IMR-90 (cell line): Measurements from ENCODE around the gene PIAS3. TPM values are rescaled to one million over a fixed set of nuclear protein-coding genes. Genes with fewer than 3 reads are reported as not detected.

Source experiments
- ATAC-seq: fragments of 200-7000 bp; cut with Tn5 transposase; 2 replicates; pipeline ENCODE4 v1.9.1; 2020; ENCODE audit warnings: low read depth, mild to moderate bottlenecking, moderate library complexity
- BruUV-seq: library from RNA; stranded (reverse); fragments of 400-500 nt; replicated peaks from 2 replicates; lab custom pipeline; 2021; lab: Mats Ljungman, UMichigan
- CTCF ChIA-PET: fragments of 300-600 bp; formaldehyde crosslinking; extraction: SDS; loops from one replicate; lab custom pipeline; 2021; ENCODE audit warnings: antibody characterized with exemption; lab: Yijun Ruan, JAX
- POLR2A ChIA-PET: fragments of 300-600 bp; sonication (Branson Sonifier 250); formaldehyde crosslinking; loops from one replicate; lab custom pipeline; 2022; ENCODE audit warnings: antibody characterized with exemption; ENCODE audit not compliant: unreplicated experiment; lab: Charles Lee
- DNase-seq: peaks from one replicate; pipeline ENCODE4 v3.0.0; 2013
- H2AFZ ChIP-seq: replicated peaks from 2 replicates; pipeline ENCODE3; 2013; ENCODE audit warnings: low read length, mild to moderate bottlenecking; ENCODE audit not compliant: poor library complexity
- H2AK5ac ChIP-seq: 2 replicates; pipeline ENCODE4 v1.6.1; 2013; ENCODE audit warnings: low read depth, low read length, inconsistent platforms
- H2AK9ac ChIP-seq: replicated peaks from 2 replicates; pipeline ENCODE3; 2013; ENCODE audit warnings: mild to moderate bottlenecking, low read depth, low read length, moderate library complexity; ENCODE audit not compliant: poor library complexity
- H2BK120ac ChIP-seq: 2 replicates; pipeline ENCODE4 v1.6.1; 2013; ENCODE audit warnings: low read depth, low read length, inconsistent platforms
- H2BK15ac ChIP-seq: 3 replicates; pipeline ENCODE4 v1.6.1; 2013; ENCODE audit warnings: low read depth, low read length, inconsistent platforms
- H2BK20ac ChIP-seq: 2 replicates; pipeline ENCODE4 v1.6.1; 2013; ENCODE audit warnings: low read depth, mild to moderate bottlenecking, inconsistent platforms, low read length, moderate library complexity
- H2BK5ac ChIP-seq: 2 replicates; pipeline ENCODE4 v1.6.1; 2013; ENCODE audit warnings: mild to moderate bottlenecking, low read depth, low read length, inconsistent platforms; ENCODE audit not compliant: poor library complexity, severe bottlenecking
- H3K14ac ChIP-seq: replicated peaks from 2 replicates; pipeline ENCODE4 v1.6.1; 2013; ENCODE audit warnings: low read depth, low read length, inconsistent platforms
- H3K18ac ChIP-seq: 2 replicates; pipeline ENCODE4 v1.6.1; 2013; ENCODE audit warnings: low read depth, low read length, control low read depth
- H3K23ac ChIP-seq: 2 replicates; pipeline ENCODE4 v1.6.1; 2013; ENCODE audit warnings: low read depth, low read length, inconsistent platforms
- H3K27ac ChIP-seq: 2 replicates; pipeline ENCODE4 v1.5.1; 2013; ENCODE audit warnings: mild to moderate bottlenecking, control low read depth, low read length; ENCODE audit not compliant: insufficient read depth
- H3K27me3 ChIP-seq: 2 replicates; pipeline ENCODE4 v1.6.1; 2013; ENCODE audit warnings: low read length; ENCODE audit not compliant: control insufficient read depth, insufficient read depth
- H3K36me3 ChIP-seq: 2 replicates; pipeline ENCODE4 v1.6.1; 2013; ENCODE audit warnings: low read length, mixed read lengths; ENCODE audit not compliant: control insufficient read depth, insufficient read depth
- H3K4ac ChIP-seq: 2 replicates; pipeline ENCODE4 v1.6.1; 2013; ENCODE audit warnings: low read depth, low read length, inconsistent platforms
- H3K4me1 ChIP-seq: 2 replicates; pipeline ENCODE4 v1.6.1; 2013; ENCODE audit warnings: low read length, mixed read lengths; ENCODE audit not compliant: control insufficient read depth, insufficient read depth
- H3K4me2 ChIP-seq: 2 replicates; pipeline ENCODE4 v1.6.1; 2013; ENCODE audit warnings: low read depth, mild to moderate bottlenecking, control low read depth, low read length, moderate library complexity
- H3K4me3 ChIP-seq: 2 replicates; pipeline ENCODE4 v1.5.1; 2013; ENCODE audit warnings: low read depth, mild to moderate bottlenecking, control low read depth, low read length, moderate library complexity; ENCODE audit not compliant: insufficient read depth
- H3K56ac ChIP-seq: 2 replicates; pipeline ENCODE4 v1.6.1; 2013; ENCODE audit warnings: low read length, inconsistent platforms; ENCODE audit not compliant: insufficient read depth; ENCODE audit errors: extremely low read depth
- H3K79me1 ChIP-seq, 2 experiments: 2 replicates each; pipeline ENCODE4 v1.6.1; 2013; ENCODE audit warnings: low read length in 2 of 2, inconsistent platforms in 1 of 2, low read depth in 1 of 2
- H3K9ac ChIP-seq: 2 replicates; pipeline ENCODE4 v1.6.1; 2013; ENCODE audit warnings: low read depth, low read length, control low read depth
- H3K9me1 ChIP-seq: 2 replicates; pipeline ENCODE4 v1.6.1; 2013; ENCODE audit warnings: low read length, inconsistent platforms; ENCODE audit not compliant: insufficient read depth
- H3K9me3 ChIP-seq: 2 replicates; pipeline ENCODE4 v1.6.1; 2013; ENCODE audit warnings: low read length; ENCODE audit not compliant: control insufficient read depth, insufficient read depth
- H4K20me1 ChIP-seq: 2 replicates; pipeline ENCODE4 v1.6.1; 2013; ENCODE audit warnings: low read length, inconsistent platforms; ENCODE audit not compliant: insufficient read depth
- H4K5ac ChIP-seq: 2 replicates; pipeline ENCODE4 v1.6.1; 2013; ENCODE audit warnings: mild to moderate bottlenecking, low read depth, low read length, control low read depth
- H4K8ac ChIP-seq, 2 experiments: 2 replicates each; pipeline ENCODE4 v1.6.1; 2013; ENCODE audit warnings: low read depth in 2 of 2, low read length in 2 of 2, control low read depth in 1 of 2, inconsistent platforms in 1 of 2
- H4K91ac ChIP-seq: 2 replicates; pipeline ENCODE4 v1.6.1; 2013; ENCODE audit warnings: low read depth, low read length, inconsistent platforms; ENCODE audit not compliant: insufficient read depth
- BHLHE40 ChIP-seq: fragments of 150-350 bp; IDR thresholded peaks from 2 replicates; pipeline ENCODE4 v1.6.1; 2016; ENCODE audit warnings: mild to moderate bottlenecking, low read depth, low read length
- CEBPB ChIP-seq: IDR thresholded peaks from 2 replicates; pipeline ENCODE4 v1.6.1; 2012; ENCODE audit warnings: low read depth, low read length, improper control_type of control experiment
- CHD1 ChIP-seq: IDR thresholded peaks from 2 replicates; pipeline ENCODE4 v1.6.1; 2012; ENCODE audit warnings: low read depth, low read length, improper control_type of control experiment
- FOS ChIP-seq: fragments of 150-350 bp; IDR thresholded peaks from 2 replicates; pipeline ENCODE4 v1.6.1; 2016; ENCODE audit warnings: low read depth, low read length
- MAFK ChIP-seq: IDR thresholded peaks from 2 replicates; pipeline ENCODE4 v1.6.1; 2012; ENCODE audit warnings: low read depth, low read length, improper control_type of control experiment
- MAZ ChIP-seq: IDR thresholded peaks from 2 replicates; pipeline ENCODE4 v1.6.1; 2012; ENCODE audit warnings: low read depth, mild to moderate bottlenecking, low read length, improper control_type of control experiment, moderate library complexity, borderline replicate concordance
- NFE2L2 ChIP-seq: fragments of 150-350 bp; IDR thresholded peaks from 2 replicates; pipeline ENCODE4 v1.6.1; 2016; ENCODE audit warnings: low read depth, mild to moderate bottlenecking, low read length
- RAD21 ChIP-seq: IDR thresholded peaks from 2 replicates; pipeline ENCODE4 v1.6.1; 2012; ENCODE audit warnings: low read length, improper control_type of control experiment
- RFX5 ChIP-seq: IDR thresholded peaks from 2 replicates; pipeline ENCODE4 v1.8.0; 2012; ENCODE audit warnings: low read depth, mild to moderate bottlenecking, low read length, moderate library complexity
- SMC3 ChIP-seq: fragments of 150-350 bp; IDR thresholded peaks from 2 replicates; pipeline ENCODE4 v1.6.1; 2016; ENCODE audit warnings: low read depth, mild to moderate bottlenecking, antibody characterized with exemption, low read length, moderate library complexity
- WGBS, 2 experiments: methylation state at CpG; one replicate each; pipeline versions ENCODE4 v1.1.5 to v1.1.7; 2013; ENCODE audit warnings: missing lambda C conversion rate in 2 of 2; ENCODE audit not compliant: insufficient read length in 1 of 2; ENCODE audit errors: extremely low coverage in 2 of 2; 5-methylcytosine and 5-hydroxymethylcytosine counted together
- dilution Hi-C: fragments of 300-500 bp; cut with HindIII; formaldehyde crosslinking; loops from one replicate; pipeline ENCODE4 v1.14.3; 2018; ENCODE audit warnings: low sequenced_read_pairs; ENCODE audit not compliant: unreplicated experiment
- in situ Hi-C: fragments of 300-500 bp; cut with MboI; formaldehyde crosslinking; loops from 3 replicates; pipeline ENCODE4 v1.14.3; 2019; ENCODE audit warnings: low sequenced_read_pairs, inconsistent platforms, mixed read lengths
- intact Hi-C: fragments of 100-400 bp; cut with micrococcal nuclease; formaldehyde crosslinking; loops from 2 replicates; pipeline ENCODE4 v1.10.0; 2022
- polyA plus RNA-seq, 3 experiments: library from polyadenylated mRNA; depleted of rRNA; stranded (reverse); fragments of >200 nt; gene quantifications; 2 replicates each; pipeline ENCODE4 v1.2.3, GENCODE V29; 2012; ENCODE audit warnings: low replicate concordance in 1 of 3
- total RNA-seq: library from RNA; depleted of rRNA; stranded (reverse); fragments of >200 nt; gene quantifications from 2 replicates; pipeline ENCODE4 v1.2.3, GENCODE V29; 2012
- TF ChIP-seq, protein P1 (sequence below): fragments of 150-350 bp; IDR thresholded peaks from 2 replicates; pipeline ENCODE4 v1.6.1; 2017; ENCODE audit warnings: mild to moderate bottlenecking, antibody characterized with exemption, low read length, low read depth
- TF ChIP-seq, protein P2 (sequence below): conservative IDR thresholded peaks from 2 replicates; pipeline ENCODE4 v1.5.1; 2012; ENCODE audit warnings: mild to moderate bottlenecking, low read depth, low read length, improper control_type of control experiment
- TF ChIP-seq, protein P3 (sequence below): fragments of 150-350 bp; IDR thresholded peaks from 2 replicates; pipeline ENCODE4 v1.6.1; 2016; ENCODE audit warnings: low read depth, mild to moderate bottlenecking, low read length, moderate library complexity, borderline replicate concordance

The PIAS3 gene
- total and polyA plus RNA-seq, 2 of the 4 experiments (the other 2 are of a cell fraction), result 11.1 to 53.7 TPM

DNA sequence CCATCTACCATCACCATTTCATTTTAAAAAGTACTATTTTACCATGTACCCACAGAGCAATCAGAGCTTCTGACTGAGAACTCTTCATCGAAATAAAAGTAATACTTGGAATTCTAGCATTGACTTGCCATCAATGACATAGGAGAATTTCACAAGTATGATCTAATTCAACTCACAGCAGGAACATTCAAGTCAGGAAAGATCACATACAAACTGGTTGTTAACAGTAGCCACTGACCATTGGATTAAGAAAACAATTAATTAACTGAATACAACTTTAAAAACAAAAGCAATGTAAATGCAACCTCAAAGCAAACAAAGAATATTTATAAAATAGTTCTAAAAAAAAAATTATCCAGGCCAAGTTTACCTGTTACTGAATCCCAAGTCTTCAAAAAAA is 53.8 kb downstream of the PIAS3 start:
- peaks cover 16 to 60% of the 10 kb centered on the region in 2 experiments for H3K79me1 ChIP-seq
- H2AK5ac ChIP-seq, result no peak overlapping the region
- no TSS peak for BruUV-seq
- no peak overlapping the region for H2AK9ac ChIP-seq
- H3K4me2 ChIP-seq, result no peak overlapping the region
- H4K91ac ChIP-seq, result no peak overlapping the region
- in situ Hi-C loops, result no loop called here
- peak; percentile 43 for DNase-seq
- no peak overlapping the region for H4K8ac ChIP-seq
- no peak overlapping the region for H2BK120ac ChIP-seq
- no peak overlapping the region for H3K18ac ChIP-seq
- peaks cover 10% of the 10 kb centered on the region for H3K4me1 ChIP-seq
- H3K9ac ChIP-seq, result no peak overlapping the region
- WGBS, 2 experiments, result no CpG with 5 or more reads among the region's 1 CpG
- dilution Hi-C loops, result no loop called here
- no peak overlapping the region for H2BK15ac ChIP-seq
- no peak overlapping the region for H3K4me3 ChIP-seq
- no peak overlapping the region for H3K23ac ChIP-seq
- H3K9me1 ChIP-seq, result peaks cover 6% of the 10 kb centered on the region; the same call in 1 of the 2 replicates
- ATAC-seq, result no peak
- TF ChIP-seq CHD1 (no peak), NFE2L2 (no peak), RFX5 (no peak), FOS (no peak), SMC3 (no peak), MAFK (no peak), BHLHE40 (no peak), CEBPB (no peak), MAZ (no peak), RAD21 (no peak)
- TF ChIP-seq, protein P1, sequence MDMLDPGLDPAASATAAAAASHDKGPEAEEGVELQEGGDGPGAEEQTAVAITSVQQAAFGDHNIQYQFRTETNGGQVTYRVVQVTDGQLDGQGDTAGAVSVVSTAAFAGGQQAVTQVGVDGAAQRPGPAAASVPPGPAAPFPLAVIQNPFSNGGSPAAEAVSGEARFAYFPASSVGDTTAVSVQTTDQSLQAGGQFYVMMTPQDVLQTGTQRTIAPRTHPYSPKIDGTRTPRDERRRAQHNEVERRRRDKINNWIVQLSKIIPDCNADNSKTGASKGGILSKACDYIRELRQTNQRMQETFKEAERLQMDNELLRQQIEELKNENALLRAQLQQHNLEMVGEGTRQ, result no peak
- TF ChIP-seq, protein P2, sequence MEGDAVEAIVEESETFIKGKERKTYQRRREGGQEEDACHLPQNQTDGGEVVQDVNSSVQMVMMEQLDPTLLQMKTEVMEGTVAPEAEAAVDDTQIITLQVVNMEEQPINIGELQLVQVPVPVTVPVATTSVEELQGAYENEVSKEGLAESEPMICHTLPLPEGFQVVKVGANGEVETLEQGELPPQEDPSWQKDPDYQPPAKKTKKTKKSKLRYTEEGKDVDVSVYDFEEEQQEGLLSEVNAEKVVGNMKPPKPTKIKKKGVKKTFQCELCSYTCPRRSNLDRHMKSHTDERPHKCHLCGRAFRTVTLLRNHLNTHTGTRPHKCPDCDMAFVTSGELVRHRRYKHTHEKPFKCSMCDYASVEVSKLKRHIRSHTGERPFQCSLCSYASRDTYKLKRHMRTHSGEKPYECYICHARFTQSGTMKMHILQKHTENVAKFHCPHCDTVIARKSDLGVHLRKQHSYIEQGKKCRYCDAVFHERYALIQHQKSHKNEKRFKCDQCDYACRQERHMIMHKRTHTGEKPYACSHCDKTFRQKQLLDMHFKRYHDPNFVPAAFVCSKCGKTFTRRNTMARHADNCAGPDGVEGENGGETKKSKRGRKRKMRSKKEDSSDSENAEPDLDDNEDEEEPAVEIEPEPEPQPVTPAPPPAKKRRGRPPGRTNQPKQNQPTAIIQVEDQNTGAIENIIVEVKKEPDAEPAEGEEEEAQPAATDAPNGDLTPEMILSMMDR, result no peak
- TF ChIP-seq, protein P3, sequence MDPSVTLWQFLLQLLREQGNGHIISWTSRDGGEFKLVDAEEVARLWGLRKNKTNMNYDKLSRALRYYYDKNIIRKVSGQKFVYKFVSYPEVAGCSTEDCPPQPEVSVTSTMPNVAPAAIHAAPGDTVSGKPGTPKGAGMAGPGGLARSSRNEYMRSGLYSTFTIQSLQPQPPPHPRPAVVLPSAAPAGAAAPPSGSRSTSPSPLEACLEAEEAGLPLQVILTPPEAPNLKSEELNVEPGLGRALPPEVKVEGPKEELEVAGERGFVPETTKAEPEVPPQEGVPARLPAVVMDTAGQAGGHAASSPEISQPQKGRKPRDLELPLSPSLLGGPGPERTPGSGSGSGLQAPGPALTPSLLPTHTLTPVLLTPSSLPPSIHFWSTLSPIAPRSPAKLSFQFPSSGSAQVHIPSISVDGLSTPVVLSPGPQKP, result no peak
- H3K27me3 ChIP-seq, result no peaks in the 10 kb centered on the region
- no peak overlapping the region for H3K56ac ChIP-seq
- no peak overlapping the region for H2AFZ ChIP-seq
- H3K14ac ChIP-seq, result no peak overlapping the region
- no peak overlapping the region for H2BK20ac ChIP-seq
- no peak overlapping the region for H3K4ac ChIP-seq
- H3K9me3 ChIP-seq, result no peaks in the 10 kb centered on the region
- peak overlapping the region; percentile 37 for H2BK5ac ChIP-seq
- no peak overlapping the region for H4K5ac ChIP-seq
- ChIA-PET POLR2A (no interaction called here), CTCF (interaction anchor here (0.7 kb wide), 1 partner anchor 156 kb away, joined by 3 read pairs; no protein-coding TSS in a partner anchor)
- H4K20me1 ChIP-seq, result peaks cover 70% of the 10 kb centered on the region
- H3K27ac ChIP-seq, result no peak overlapping the region
- intact Hi-C loops, result no loop called here
- H3K36me3 ChIP-seq, result no peaks in the 10 kb centered on the region
